Cardiac muscle cell (in vitro differentiated cells and primary cell): ENCODE results near the gene SPINK2. TPM values are rescaled to one million over a fixed set of nuclear protein-coding genes. Genes with fewer than 3 reads are reported as not detected.

Source experiments
- DNase-seq, 2 donors: peaks; one replicate each; pipeline versions ENCODE4 v3.0.0 to v3.0.0-alpha.2; 2010 to 2017; ENCODE audit warnings: low read depth in 1 of 2, low spot score in 1 of 2
- H3K27ac ChIP-seq: fragments of 200-600 bp; sonication (generic); 2 replicates; pipeline ENCODE4 v1.5.1; 2016
- H3K27me3 ChIP-seq: fragments of 200-600 bp; sonication (generic); 2 replicates; pipeline ENCODE4 v1.6.0; 2016; ENCODE audit warnings: control low read depth
- H3K36me3 ChIP-seq: fragments of 200-600 bp; sonication (generic); 2 replicates; pipeline ENCODE4 v1.5.1; 2016; ENCODE audit warnings: control low read depth
- H3K4me1 ChIP-seq: fragments of 200-600 bp; sonication (generic); 2 replicates; pipeline ENCODE4 v1.8.1; 2017; ENCODE audit warnings: low read depth, mild to moderate bottlenecking, mixed run types
- H3K4me3 ChIP-seq: fragments of 200-600 bp; sonication (generic); 2 replicates; pipeline ENCODE4 v1.5.1; 2016; ENCODE audit warnings: mild to moderate bottlenecking
- H3K9me3 ChIP-seq: fragments of 200-600 bp; sonication (generic); 2 replicates; pipeline ENCODE4 v1.5.1; 2017; ENCODE audit warnings: low read depth, mild to moderate bottlenecking, control low read depth
- polyA plus RNA-seq: library from polyadenylated mRNA; unstranded; fragments of >200 nt; fragmentation: Nextera tagmentation; extraction: Ambion mirVana; gene quantifications from 2 replicates; pipeline ENCODE4 v1.2.1, GENCODE V29; 2016
- total RNA-seq: library from RNA; depleted of rRNA; stranded (reverse); fragments of >200 nt; gene quantifications from 2 replicates; pipeline ENCODE4 v1.2.3, GENCODE V29; 2016
- TF ChIP-seq, protein P1 (sequence below): IDR thresholded peaks from 2 replicates; pipeline ENCODE4 v1.5.1; 2012; ENCODE audit warnings: low read depth, mild to moderate bottlenecking, low read length

The SPINK2 gene
- total RNA-seq (not detected in 2 replicates), polyA plus RNA-seq (0.47 TPM in 1 of 2 replicates, not detected in the other)

DNA sequence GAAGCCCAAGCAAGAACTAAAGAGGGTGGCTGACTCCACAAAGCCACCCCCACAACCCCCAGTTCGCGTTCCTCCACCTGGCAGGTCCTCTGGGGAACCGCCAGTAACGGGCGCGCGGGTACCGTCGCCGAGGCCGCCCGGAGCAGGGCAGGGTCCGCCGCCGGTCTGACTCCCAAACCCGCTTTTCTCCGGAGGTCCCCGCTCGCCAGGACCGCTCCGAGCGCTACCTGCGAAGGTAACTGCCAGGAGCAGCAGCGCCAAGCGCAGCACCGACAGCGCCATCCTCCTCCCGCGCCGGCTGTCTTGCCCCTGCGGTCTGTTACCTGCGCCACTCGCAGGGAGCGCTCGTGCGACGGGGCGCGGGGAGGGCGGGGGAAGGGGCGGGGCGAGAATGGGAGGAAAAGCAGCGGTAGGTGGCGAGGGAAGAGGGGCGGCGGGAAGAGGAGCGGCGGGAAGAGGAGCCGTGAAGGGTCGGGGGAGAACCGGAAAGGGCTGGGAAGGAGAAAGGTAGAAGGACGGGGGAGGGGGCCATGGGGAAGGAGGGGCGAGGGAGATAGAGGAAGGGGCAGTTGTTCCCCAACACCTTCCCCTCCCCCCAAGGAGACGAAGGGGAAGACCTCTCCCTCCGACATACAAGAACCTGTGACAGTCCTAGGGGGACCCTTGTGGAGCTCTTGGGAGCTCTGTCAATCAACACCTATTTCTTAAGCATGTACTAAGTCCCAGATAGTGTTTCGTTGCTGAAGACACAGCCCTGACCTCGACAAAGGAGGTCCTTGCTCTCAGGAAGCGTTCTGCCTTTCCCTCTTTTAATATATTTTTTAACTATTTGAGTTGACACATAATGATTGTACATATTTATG lies at the start of gene SPINK2:
Gene SPINK2 (minus strand): TSS at position 321 of the 863 bp plus-strand sequence. CDS start 39 bp downstream, at position 282.
- DNase-seq = peak in 1 of 2 donors; percentile 74
- Histone ChIP-seq H3K4me3 (peak within 1 kb of the TSS; percentile 40), H3K27ac (no peak within 1 kb of the TSS), H3K36me3 (no peaks in the 10 kb centered on the region), H3K4me1 (no peaks in the 10 kb centered on the region), H3K9me3 (no peaks in the 10 kb centered on the region), H3K27me3 (peaks cover 56% of the 10 kb centered on the region)
- TF ChIP-seq, protein P1, sequence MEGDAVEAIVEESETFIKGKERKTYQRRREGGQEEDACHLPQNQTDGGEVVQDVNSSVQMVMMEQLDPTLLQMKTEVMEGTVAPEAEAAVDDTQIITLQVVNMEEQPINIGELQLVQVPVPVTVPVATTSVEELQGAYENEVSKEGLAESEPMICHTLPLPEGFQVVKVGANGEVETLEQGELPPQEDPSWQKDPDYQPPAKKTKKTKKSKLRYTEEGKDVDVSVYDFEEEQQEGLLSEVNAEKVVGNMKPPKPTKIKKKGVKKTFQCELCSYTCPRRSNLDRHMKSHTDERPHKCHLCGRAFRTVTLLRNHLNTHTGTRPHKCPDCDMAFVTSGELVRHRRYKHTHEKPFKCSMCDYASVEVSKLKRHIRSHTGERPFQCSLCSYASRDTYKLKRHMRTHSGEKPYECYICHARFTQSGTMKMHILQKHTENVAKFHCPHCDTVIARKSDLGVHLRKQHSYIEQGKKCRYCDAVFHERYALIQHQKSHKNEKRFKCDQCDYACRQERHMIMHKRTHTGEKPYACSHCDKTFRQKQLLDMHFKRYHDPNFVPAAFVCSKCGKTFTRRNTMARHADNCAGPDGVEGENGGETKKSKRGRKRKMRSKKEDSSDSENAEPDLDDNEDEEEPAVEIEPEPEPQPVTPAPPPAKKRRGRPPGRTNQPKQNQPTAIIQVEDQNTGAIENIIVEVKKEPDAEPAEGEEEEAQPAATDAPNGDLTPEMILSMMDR = no peak

DNA sequence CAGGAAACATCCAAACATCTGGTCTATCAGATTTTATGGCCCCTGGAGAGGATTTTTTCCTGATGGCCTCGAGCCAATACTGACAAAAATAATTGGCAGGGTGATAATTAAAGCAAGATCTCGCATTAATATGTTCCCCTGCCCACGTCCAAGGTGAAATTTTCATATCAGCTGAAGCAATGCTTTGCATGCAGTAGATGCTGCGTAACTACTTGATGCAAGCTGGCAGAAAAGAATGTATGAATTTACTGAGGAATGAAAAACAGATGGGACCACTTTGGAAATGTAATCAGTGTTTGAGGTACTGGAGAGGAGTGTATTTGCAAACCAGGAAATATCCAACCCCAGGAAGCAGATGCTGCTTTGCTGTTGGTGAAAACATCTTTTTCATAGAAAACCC lies 49.4 kb upstream of the SPINK2 start:
- TF ChIP-seq, protein P1 = no peak
- Histone ChIP-seq H3K4me3 (no peak overlapping the region), H3K27me3 (no peaks in the 10 kb centered on the region), H3K27ac (no peak overlapping the region), H3K4me1 (no peaks in the 10 kb centered on the region), H3K36me3 (no peaks in the 10 kb centered on the region), H3K9me3 (no peaks in the 10 kb centered on the region)
- peak in 1 of 2 donors; percentile 52 for DNase-seq

DNA sequence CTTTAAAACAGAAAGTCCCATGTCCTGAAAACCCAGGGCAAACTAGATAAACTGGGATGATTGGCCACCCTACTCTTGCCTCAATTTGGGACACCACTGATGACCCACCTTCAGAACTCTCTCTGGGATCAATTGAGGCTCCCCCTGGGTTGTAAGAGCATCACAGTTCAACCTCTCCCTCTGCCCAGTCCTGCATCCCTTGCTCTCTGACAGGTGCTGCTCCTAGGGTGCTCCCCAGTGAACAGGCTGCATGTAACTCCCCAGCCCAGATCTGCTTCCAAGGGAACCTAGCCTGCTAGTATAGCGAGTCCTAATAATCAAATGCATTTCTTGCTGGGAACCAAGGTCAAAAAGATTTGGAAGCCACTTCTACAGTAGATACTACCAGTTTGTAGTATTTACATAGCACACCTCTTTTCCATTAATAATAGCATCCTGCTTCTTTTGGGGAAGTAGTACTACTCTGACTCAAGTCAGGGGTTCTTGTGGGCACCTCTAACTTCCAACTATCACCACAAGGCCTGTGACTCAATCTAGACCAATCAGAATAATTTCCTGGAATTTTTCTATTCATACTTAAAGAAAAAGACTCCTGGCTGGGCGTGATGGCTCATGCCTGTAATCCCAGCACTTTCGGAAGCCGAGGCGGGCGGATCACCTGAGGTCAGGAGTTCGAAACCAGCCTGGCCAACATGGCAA lies 42.1 kb upstream of the SPINK2 start:
- Histone ChIP-seq H3K4me3 (no peak overlapping the region), H3K27me3 (no peaks in the 10 kb centered on the region)
- DNase-seq = no peak

DNA sequence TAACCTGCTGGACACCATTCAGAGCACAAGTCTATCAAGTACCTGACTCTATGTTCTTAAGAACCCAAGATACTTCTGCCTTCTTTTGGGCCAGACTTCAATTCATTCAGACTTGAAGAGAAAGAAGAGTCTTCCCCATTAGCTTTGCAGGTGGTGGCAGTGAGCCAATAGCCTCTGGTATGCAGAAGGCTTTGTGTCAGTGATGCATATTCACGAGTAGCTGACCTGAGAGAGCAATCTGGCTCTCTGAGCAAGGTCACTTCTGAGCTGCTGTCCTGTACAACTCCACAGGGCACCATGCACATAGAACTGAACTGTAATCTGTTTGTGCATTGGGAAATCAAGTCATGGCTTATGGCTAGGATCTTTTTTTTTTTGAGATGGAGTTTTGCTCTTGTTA lies 39.9 kb upstream of the SPINK2 start:
- Histone ChIP-seq H3K36me3 (no peaks in the 10 kb centered on the region), H3K27me3 (no peaks in the 10 kb centered on the region), H3K4me3 (no peak overlapping the region), H3K4me1 (no peaks in the 10 kb centered on the region), H3K27ac (no peak overlapping the region), H3K9me3 (no peaks in the 10 kb centered on the region)
- peak; percentile 15 to 44 for DNase-seq
- TF ChIP-seq, protein P1 = no peak

More for the DNA sequence above, 42.1 kb upstream of the SPINK2 start:
- no peaks in the 10 kb centered on the region for H3K9me3 ChIP-seq
- no peaks in the 10 kb centered on the region for H3K4me1 ChIP-seq
- H3K36me3 ChIP-seq = no peaks in the 10 kb centered on the region
- no peak overlapping the region for H3K27ac ChIP-seq
- TF ChIP-seq, protein P1 = no peak

- H3K4me3 ChIP-seq = no peak overlapping the region
- no peak for DNase-seq
- H3K9me3 ChIP-seq = no peaks in the 10 kb centered on the region
- H3K36me3 ChIP-seq = no peaks in the 10 kb centered on the region
- no peaks in the 10 kb centered on the region for H3K27me3 ChIP-seq
- no peaks in the 10 kb centered on the region for H3K4me1 ChIP-seq
- H3K27ac ChIP-seq = no peak overlapping the region
- TF ChIP-seq, protein P1 = no peak
Observed at GRCh38 chr4:56860781-56861180, 39.3 kb upstream of the SPINK2 start.
